ENCODE results near the gene TRPV4. TPM values are rescaled to one million over a fixed set of nuclear protein-coding genes. Genes with fewer than 3 reads are reported as not detected.
A peak's percentile ranks its signal among the peaks of the same experiment; 100 is the strongest.

The TRPV4 gene
- total RNA-seq, 4 donors from 2014 or later = 6.6 to 10.9 (median 8.1) TPM

GRCh38 chr12:109779382-109779781, 53.8 kb downstream of the TRPV4 start:
- no peak for TF ChIP-seq POLR2A (IDR thresholded peaks at IDR 0.05)
- TF ChIP-seq CTCF (IDR thresholded peaks at IDR 0.05) = no peak
- intact Hi-C loops (cut with DNase I; ENCODE audit: low total_unique reads) = no loop called here
- 87% methylated on average over 6 of the region's 6 CpGs for WGBS, 2 donors
- no peak for DNase-seq (ENCODE audit: low spot score in 2 of 2)
- no peak overlapping the region for H3K4me3 ChIP-seq (ENCODE audit: low read depth, poor library complexity, severe bottlenecking)

DNA sequence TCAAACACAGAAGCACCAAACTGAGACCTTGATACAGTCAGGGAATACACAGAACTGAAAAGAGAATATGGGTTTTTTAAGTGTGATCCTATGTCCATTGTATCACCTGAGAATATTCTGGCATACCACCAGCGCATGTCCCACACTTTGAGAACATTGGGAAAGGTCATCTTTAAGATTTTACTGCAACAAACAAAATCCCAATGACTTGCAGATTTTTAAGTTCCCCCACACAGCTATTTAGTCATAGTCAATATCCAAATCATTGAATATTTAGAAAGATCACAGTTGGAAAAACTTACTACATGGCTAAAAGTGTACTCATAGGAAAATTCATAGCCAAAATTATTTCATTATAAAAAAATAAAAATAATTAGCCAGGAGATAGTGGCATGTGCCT, 54.5 kb downstream of the TRPV4 start:
- TF ChIP-seq POLR2A (IDR thresholded peaks at IDR 0.05) (no peak), CTCF (IDR thresholded peaks at IDR 0.05) (no peak)
- H3K4me3 ChIP-seq (ENCODE audit: low read depth, poor library complexity, severe bottlenecking) = no peak overlapping the region
- 97% methylated on average over 1 of the region's 1 CpG for WGBS, 2 donors
- DNase-seq (ENCODE audit: low spot score in 2 of 2) = no peak
- intact Hi-C loops (cut with DNase I; ENCODE audit: low total_unique reads) = no loop called here

DNA sequence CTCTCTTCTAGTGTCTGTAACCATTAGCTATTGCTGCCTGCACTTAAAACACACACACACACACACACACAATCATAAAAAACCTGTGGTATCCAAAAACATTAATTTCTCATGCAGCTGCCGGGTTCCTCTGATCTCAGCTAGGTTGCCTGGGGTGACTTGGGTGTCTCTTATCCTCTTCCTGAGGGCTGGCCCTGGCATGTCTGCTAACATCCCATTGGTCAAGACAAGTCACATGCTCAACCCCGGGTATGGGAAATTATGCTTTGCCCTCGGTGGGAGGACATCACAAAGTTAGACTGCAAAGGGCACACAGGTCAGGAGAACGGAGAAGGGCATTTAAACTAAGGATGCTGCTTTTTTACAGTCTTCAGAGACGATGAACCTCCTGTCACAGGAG, 55.7 kb downstream of the TRPV4 start:
- H3K4me3 ChIP-seq (ENCODE audit: low read depth, poor library complexity, severe bottlenecking) = no peak overlapping the region
- intact Hi-C loops (cut with DNase I; ENCODE audit: low total_unique reads) = no loop called here
- TF ChIP-seq POLR2A (IDR thresholded peaks at IDR 0.05) = no peak
- no peak for TF ChIP-seq CTCF (IDR thresholded peaks at IDR 0.05)
- no peak for DNase-seq (ENCODE audit: low spot score in 2 of 2)
- 13 to 27% methylated on average over 5 of the region's 5 CpGs for WGBS, 2 donors

DNA sequence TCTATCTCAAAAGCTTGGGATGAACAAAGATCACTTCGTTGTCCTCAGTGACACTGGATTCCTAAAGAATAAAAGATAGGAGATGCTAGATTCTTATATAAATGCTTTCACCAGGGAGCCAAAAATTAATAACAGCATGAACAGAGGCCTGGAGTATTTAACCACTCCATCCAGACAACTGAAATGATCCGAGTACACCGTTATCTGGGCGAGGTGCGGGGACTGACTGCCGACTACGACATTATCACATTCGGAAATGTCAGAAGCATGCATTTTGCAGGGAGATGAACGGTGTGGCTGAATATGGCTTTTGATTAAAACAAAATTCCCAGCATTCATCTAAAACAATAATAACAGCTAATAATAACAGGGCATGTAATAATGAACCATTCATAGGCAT, 56.6 kb downstream of the TRPV4 start:
- no peak for TF ChIP-seq POLR2A (IDR thresholded peaks at IDR 0.05)
- no peak for TF ChIP-seq CTCF (IDR thresholded peaks at IDR 0.05)
- DNase-seq (ENCODE audit: low spot score in 2 of 2) = no peak
- H3K4me3 ChIP-seq (ENCODE audit: low read depth, poor library complexity, severe bottlenecking) = no peak overlapping the region
- intact Hi-C loops (cut with DNase I; ENCODE audit: low total_unique reads) = no loop called here
- 80 to 87% methylated on average over 9 of the region's 9 CpGs for WGBS, 2 donors

DNA sequence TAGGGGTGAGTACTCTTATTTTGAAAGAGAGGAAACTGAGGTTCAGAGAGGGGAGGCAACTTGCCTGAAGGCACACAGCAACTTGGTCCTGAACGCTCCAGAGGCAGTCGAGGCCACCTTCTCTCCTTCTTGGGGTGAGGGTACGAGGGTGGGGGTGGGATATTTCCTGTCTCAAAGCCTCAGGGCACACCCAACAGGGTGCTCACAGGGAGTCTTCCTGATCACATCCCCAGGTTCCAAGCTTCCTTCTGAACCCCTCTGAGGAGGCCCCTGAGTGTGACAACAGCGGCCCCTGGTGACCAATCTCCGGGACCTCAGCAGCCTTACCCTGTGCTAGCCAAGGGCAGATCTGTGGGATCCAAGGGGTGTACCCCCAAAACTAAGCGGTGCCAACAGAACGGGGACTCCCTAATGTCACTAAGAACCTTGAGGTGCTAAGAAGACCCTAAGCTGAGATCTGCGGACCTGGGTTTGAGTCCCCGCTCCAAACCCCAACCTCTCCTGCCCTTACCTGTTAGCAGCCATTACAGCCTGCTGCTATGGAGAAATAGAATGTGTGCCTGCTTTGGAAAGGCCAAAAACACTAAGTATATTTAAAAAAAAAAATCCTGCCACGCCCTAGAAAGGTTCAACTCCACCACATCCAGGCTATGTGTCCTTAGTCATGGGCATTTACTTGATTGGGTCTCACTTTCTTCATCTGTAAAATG, 57.9 kb downstream of the TRPV4 start:
- H3K4me3 ChIP-seq (ENCODE audit: low read depth, poor library complexity, severe bottlenecking) = no peak overlapping the region
- intact Hi-C loops (cut with DNase I; ENCODE audit: low total_unique reads) = loop anchor here (2.0 kb wide), 1 partner anchor 177 kb away; no protein-coding TSS in a partner anchor
- WGBS, 2 donors = 16% methylated on average over 10 of the region's 10 CpGs
- peak; percentile 66 to 93 for DNase-seq (ENCODE audit: low spot score in 2 of 2)
- no peak for TF ChIP-seq POLR2A (IDR thresholded peaks at IDR 0.05)
- TF ChIP-seq CTCF (IDR thresholded peaks at IDR 0.05) = peak in 1 of 3 donors; percentile 70

All from lower leg skin (tissue), 4 donors.